ENCODE measurements around the gene SERAC1.

- TF ChIP-seq REST (IDR thresholded peaks at IDR 0.05): no peak
- no peak for TF ChIP-seq CTCF (IDR thresholded peaks at IDR 0.05; ENCODE audit: low read depth, low read length, missing input control)
- no peak for TF ChIP-seq GABPA (IDR thresholded peaks at IDR 0.05 in 1 of 2, conservative IDR thresholded peaks at IDR 0.05 in 1 of 2)
- TF ChIP-seq SP1 (IDR thresholded peaks at IDR 0.05): no peak
- no peak for TF ChIP-seq TAF1 (conservative IDR thresholded peaks at IDR 0.05)
- TF ChIP-seq EGR1 (IDR thresholded peaks at IDR 0.05; ENCODE audit: low read depth in 2 of 2): no peak
Measured at GRCh38 chr6:158170656-158171081, 2.6 kb upstream of the SERAC1 start.
